Neural crest cell (in vitro differentiated cells): ENCODE data around the gene ADAMTS16. TPM values are rescaled to one million over a fixed set of nuclear protein-coding genes. Genes with fewer than 3 reads are reported as not detected.
A peak's percentile ranks its signal among the peaks of the same experiment; 100 is the strongest.

Experiments used
- DNase-seq: peaks from one replicate; pipeline ENCODE4 v3.0.0; 2021; ENCODE audit warnings: low read depth, mixed read lengths, low spot score
- H3K27ac Mint-ChIP-seq: one replicate; pipeline ENCODE4 v1.8.0; 2021; ENCODE audit warnings: mild to moderate bottlenecking, mixed read lengths; ENCODE audit not compliant: unreplicated experiment
- H3K27me3 Mint-ChIP-seq: 2 replicates; pipeline ENCODE4 v1.8.0; 2021; ENCODE audit warnings: low read depth, mild to moderate bottlenecking, mixed read lengths
- H3K36me3 Mint-ChIP-seq: 2 replicates; pipeline ENCODE4 v1.8.0; 2021; ENCODE audit warnings: low read depth, mild to moderate bottlenecking, mixed read lengths
- H3K4me1 Mint-ChIP-seq: 2 replicates; pipeline ENCODE4 v1.8.0; 2021; ENCODE audit warnings: mixed read lengths
- H3K4me3 Mint-ChIP-seq: one replicate; pipeline ENCODE4 v1.8.0; 2021; ENCODE audit warnings: mild to moderate bottlenecking, mixed read lengths
- H3K9me3 Mint-ChIP-seq: 2 replicates; pipeline ENCODE4 v1.8.0; 2021; ENCODE audit warnings: mixed read lengths
- CTCF ChIP-seq: fragments of 200-600 bp; sonication (generic); conservative IDR thresholded peaks from 2 replicates; pipeline ENCODE4 v1.5.0; 2021; ENCODE audit warnings: antibody characterized with exemption, mild to moderate bottlenecking
- total RNA-seq: library from RNA; stranded (reverse); gene quantifications from 2 replicates; pipeline ENCODE4 v1.2.1, GENCODE V29; 2021

The ADAMTS16 gene
- total RNA-seq, 1 donor from 2014 or later, result 1.7 TPM

- no peak overlapping the region for H3K27ac Mint-ChIP-seq
- H3K4me3 Mint-ChIP-seq, result no peak overlapping the region
- no peaks in the 10 kb centered on the region for H3K27me3 Mint-ChIP-seq
- H3K36me3 Mint-ChIP-seq, result no peaks in the 10 kb centered on the region
- DNase-seq, result no peak
- no peak for TF ChIP-seq CTCF
- H3K9me3 Mint-ChIP-seq, result peaks cover 4% of the 10 kb centered on the region
- H3K4me1 Mint-ChIP-seq, result peaks cover 15% of the 10 kb centered on the region
Observed at GRCh38 chr5:5318426-5319190, 178.5 kb downstream of the ADAMTS16 start.

GRCh38 chr5:5320062-5320805 lies 180.1 kb downstream of the ADAMTS16 start:
- DNase-seq, result no peak
- no peak overlapping the region for H3K4me3 Mint-ChIP-seq
- H3K36me3 Mint-ChIP-seq, result no peaks in the 10 kb centered on the region
- H3K27ac Mint-ChIP-seq, result no peak overlapping the region
- H3K27me3 Mint-ChIP-seq, result no peaks in the 10 kb centered on the region
- H3K4me1 Mint-ChIP-seq, result peaks cover 12% of the 10 kb centered on the region
- no peak for TF ChIP-seq CTCF
- peaks cover 4% of the 10 kb centered on the region for H3K9me3 Mint-ChIP-seq

DNA sequence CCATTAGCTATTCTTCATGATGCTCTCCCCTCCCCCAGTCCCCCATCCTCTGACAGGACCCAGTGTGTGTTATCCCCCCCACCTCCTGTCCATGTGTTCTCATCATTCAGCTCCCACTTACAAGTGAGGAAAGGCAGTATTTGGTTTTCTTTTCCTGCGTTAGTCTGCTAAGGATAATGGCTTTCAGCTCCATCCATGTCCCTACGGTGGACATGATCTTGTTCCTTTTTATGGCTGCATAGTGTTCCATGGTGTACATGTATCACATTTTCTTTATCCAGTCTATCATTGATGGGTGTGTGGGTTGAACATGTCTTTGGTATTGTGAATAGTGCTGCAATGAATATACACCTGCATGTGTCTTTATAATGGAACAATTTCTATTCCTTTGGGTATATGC lies 181.0 kb downstream of the ADAMTS16 start:
- H3K4me3 Mint-ChIP-seq, result no peak overlapping the region
- DNase-seq, result no peak
- H3K27ac Mint-ChIP-seq, result no peak overlapping the region
- peaks cover 14% of the 10 kb centered on the region for H3K4me1 Mint-ChIP-seq
- TF ChIP-seq CTCF, result no peak
- no peaks in the 10 kb centered on the region for H3K27me3 Mint-ChIP-seq
- H3K36me3 Mint-ChIP-seq, result no peaks in the 10 kb centered on the region
- H3K9me3 Mint-ChIP-seq, result peaks cover 4% of the 10 kb centered on the region

- no peak overlapping the region for H3K4me3 Mint-ChIP-seq
- H3K9me3 Mint-ChIP-seq, result peaks cover 4% of the 10 kb centered on the region
- no peak overlapping the region for H3K27ac Mint-ChIP-seq
- no peaks in the 10 kb centered on the region for H3K36me3 Mint-ChIP-seq
- peaks cover 28% of the 10 kb centered on the region for H3K4me1 Mint-ChIP-seq
- no peak for DNase-seq
- no peaks in the 10 kb centered on the region for H3K27me3 Mint-ChIP-seq
- TF ChIP-seq CTCF, result no peak
Observed at GRCh38 chr5:5323551-5323950, 183.4 kb downstream of the ADAMTS16 start.

- DNase-seq, result no peak
- Mint-ChIP-seq H3K4me1 (peaks cover 21% of the 10 kb centered on the region), H3K9me3 (peaks cover 4% of the 10 kb centered on the region), H3K36me3 (no peaks in the 10 kb centered on the region), H3K27ac (peak overlapping the region; percentile 45), H3K4me3 (no peak overlapping the region), H3K27me3 (no peaks in the 10 kb centered on the region)
- no peak for TF ChIP-seq CTCF
Observed at GRCh38 chr5:5326115-5326758, 186.1 kb downstream of the ADAMTS16 start.
